Breast epithelium (tissue), 3 donors: Measurements from ENCODE around the gene MTMR2.

Experiments used
- POLR2A ChIP-seq: fragments of 450-650 bp; IDR thresholded peaks from one replicate; pipeline ENCODE4 v1.6.1; 2016; ENCODE audit warnings: antibody characterized with exemption, mild to moderate bottlenecking, moderate library complexity
- POLR2AphosphoS5 ChIP-seq, 3 donors: sonication (generic); formaldehyde crosslinking; IDR thresholded peaks; one replicate each; pipeline ENCODE4 v1.6.1; 2017; ENCODE audit warnings: antibody characterized with exemption in 3 of 3
- TF ChIP-seq, protein P1 (sequence below), 3 donors: fragments of 450-650 bp; IDR thresholded peaks; one replicate each; pipeline ENCODE4 v1.5.1; 2016 to 2017; ENCODE audit warnings: antibody characterized with exemption in 3 of 3, mild to moderate bottlenecking in 3 of 3, moderate library complexity in 3 of 3

DNA sequence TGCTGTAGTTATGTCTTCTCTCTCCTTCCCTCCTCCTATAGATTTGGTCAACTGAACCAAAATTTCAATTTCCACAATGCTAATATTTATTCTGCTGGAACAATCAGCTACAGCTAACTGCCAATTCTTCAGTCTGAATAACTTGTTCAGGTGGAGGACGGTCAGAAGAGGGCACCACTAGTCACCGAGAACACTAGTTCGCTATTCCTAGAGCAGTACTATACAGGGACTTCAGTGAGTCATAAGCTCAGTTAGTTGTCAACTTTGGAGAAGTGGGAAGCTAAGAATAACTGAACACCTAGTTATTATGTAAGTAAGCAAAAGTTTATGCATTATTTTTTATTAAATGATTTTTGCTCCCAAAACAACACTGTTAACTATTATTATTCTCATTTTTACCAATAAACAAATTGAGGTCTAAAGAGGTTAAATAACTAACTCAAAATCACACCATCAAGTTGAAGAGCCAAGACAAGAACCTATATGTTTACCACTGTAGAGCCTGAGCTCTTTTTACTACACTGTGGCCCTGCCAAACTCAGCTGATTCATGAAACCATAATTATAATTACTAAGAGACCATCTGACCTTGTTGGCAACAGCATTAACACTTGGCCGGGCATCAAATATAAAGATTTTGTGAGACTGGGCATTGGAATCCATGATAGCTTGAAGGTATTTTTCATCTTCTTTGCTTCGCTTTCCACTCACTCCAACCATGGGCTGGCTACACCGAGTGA, 74.7 kb downstream of the MTMR2 start:
- peak in 1 of 3 donors; percentile 13 for TF ChIP-seq POLR2AphosphoS5 (IDR thresholded peaks at IDR 0.05)
- TF ChIP-seq, protein P1, sequence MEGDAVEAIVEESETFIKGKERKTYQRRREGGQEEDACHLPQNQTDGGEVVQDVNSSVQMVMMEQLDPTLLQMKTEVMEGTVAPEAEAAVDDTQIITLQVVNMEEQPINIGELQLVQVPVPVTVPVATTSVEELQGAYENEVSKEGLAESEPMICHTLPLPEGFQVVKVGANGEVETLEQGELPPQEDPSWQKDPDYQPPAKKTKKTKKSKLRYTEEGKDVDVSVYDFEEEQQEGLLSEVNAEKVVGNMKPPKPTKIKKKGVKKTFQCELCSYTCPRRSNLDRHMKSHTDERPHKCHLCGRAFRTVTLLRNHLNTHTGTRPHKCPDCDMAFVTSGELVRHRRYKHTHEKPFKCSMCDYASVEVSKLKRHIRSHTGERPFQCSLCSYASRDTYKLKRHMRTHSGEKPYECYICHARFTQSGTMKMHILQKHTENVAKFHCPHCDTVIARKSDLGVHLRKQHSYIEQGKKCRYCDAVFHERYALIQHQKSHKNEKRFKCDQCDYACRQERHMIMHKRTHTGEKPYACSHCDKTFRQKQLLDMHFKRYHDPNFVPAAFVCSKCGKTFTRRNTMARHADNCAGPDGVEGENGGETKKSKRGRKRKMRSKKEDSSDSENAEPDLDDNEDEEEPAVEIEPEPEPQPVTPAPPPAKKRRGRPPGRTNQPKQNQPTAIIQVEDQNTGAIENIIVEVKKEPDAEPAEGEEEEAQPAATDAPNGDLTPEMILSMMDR (IDR thresholded peaks at IDR 0.05) = peak in 2 of 3 donors; percentile 46 to 56
- no peak for TF ChIP-seq POLR2A
